HCT116 (cell line): ENCODE data around the gene DENND5B. TPM values are rescaled to one million over a fixed set of nuclear protein-coding genes. Genes with fewer than 3 reads are reported as not detected.

Experiments
- ATAC-seq: fragments of 200-7000 bp; cut with Tn5 transposase; 2 replicates; pipeline ENCODE4 v1.9.1; 2020; ENCODE audit warnings: mild to moderate bottlenecking, moderate library complexity
- BruUV-seq: library from RNA; stranded (reverse); fragments of 400-500 nt; replicated peaks from 2 replicates; lab custom pipeline; 2021; lab: Mats Ljungman, UMichigan
- CTCF ChIA-PET: fragments of 300-600 bp; sonication (Branson Sonifier 250); formaldehyde crosslinking; loops from one replicate; lab custom pipeline; 2021; ENCODE audit warnings: antibody characterized with exemption; lab: Charles Lee
- POLR2A ChIA-PET: fragments of 300-600, 350-600 bp; sonication (Branson Sonifier 250); formaldehyde crosslinking; loops from one replicate; lab custom pipeline; 2021; ENCODE audit warnings: antibody characterized with exemption; lab: Charles Lee
- RAD21 ChIA-PET, 2 experiments: fragments of 300-600 bp; sonication (Branson Sonifier 250); formaldehyde crosslinking; loops; one replicate each; lab custom pipeline; 2023; ENCODE audit warnings: low total read pairs in 2 of 2; ENCODE audit not compliant: uncharacterized antibody in 2 of 2, unreplicated experiment in 2 of 2, low non-redundant PET in 1 of 2; lab: Charles Lee
- DNase-seq: peaks from one replicate; pipeline ENCODE4 v3.0.0-alpha.2; 2010; ENCODE audit warnings: low read depth, low spot score
- H2AFZ ChIP-seq: fragments of 200-600 bp; shearing (Covaris generic), sonication (generic); 2 replicates; pipeline ENCODE4 v1.6.1; 2017; ENCODE audit warnings: low read depth, mixed run types, mixed read lengths, antibody characterized with exemption, low read length; ENCODE audit not compliant: poor library complexity, severe bottlenecking
- H3K27ac ChIP-seq: 2 replicates; pipeline ENCODE4 v1.5.1; 2012; ENCODE audit warnings: low read depth, low read length
- H3K27me3 ChIP-seq: fragments of 200-600 bp; sonication (generic); 2 replicates; pipeline ENCODE4 v1.6.1; 2016; ENCODE audit warnings: mixed run types, low read length, mixed read lengths; ENCODE audit not compliant: insufficient read depth
- H3K36me3 ChIP-seq, 2 experiments: fragments of 200-500 bp in 1 of 2; fragments of 200-600 bp in 1 of 2; sonication (Bioruptor generic) in 1 of 2; sonication (generic) in 1 of 2; 2 replicates each; pipeline versions ENCODE4 v1.5.1 to v1.6.1; 2014 to 2016; ENCODE audit warnings: low read length in 2 of 2, inconsistent platforms in 1 of 2, mixed read lengths in 1 of 2, mixed run types in 1 of 2; ENCODE audit not compliant: insufficient read depth in 2 of 2, control insufficient read depth in 1 of 2
- H3K4me1 ChIP-seq, 2 experiments: fragments of 200-600 bp in 1 of 2; sonication (generic) in 1 of 2; 2 replicates each; pipeline versions ENCODE4 v1.5.1 to v1.6.1; 2012 to 2017; ENCODE audit warnings: low read length in 2 of 2, inconsistent platforms in 1 of 2, mild to moderate bottlenecking in 1 of 2, mixed read lengths in 1 of 2, mixed run types in 1 of 2, moderate library complexity in 1 of 2; ENCODE audit not compliant: insufficient read depth in 2 of 2, control insufficient read depth in 1 of 2
- H3K4me2 ChIP-seq: fragments of 200-600 bp; sonication (generic); 2 replicates; pipeline ENCODE4 v1.6.1; 2017; ENCODE audit warnings: mixed run types, low read length, mixed read lengths
- H3K4me3 ChIP-seq, 2 experiments: fragments of 200-600 bp in 1 of 2; sonication (generic) in 1 of 2; replicated peaks in 1 of 2; 2 replicates each; pipeline ENCODE4 v1.5.1; 2011 to 2016; ENCODE audit warnings: low read length in 2 of 2, control low read depth in 1 of 2, low read depth in 1 of 2, mild to moderate bottlenecking in 1 of 2, mixed read lengths in 1 of 2, mixed run types in 1 of 2
- H3K79me2 ChIP-seq: fragments of 200-600 bp; sonication (generic); 2 replicates; pipeline ENCODE4 v1.6.1; 2017; ENCODE audit warnings: mild to moderate bottlenecking, mixed run types, low read length, moderate library complexity, mixed read lengths; ENCODE audit not compliant: insufficient read depth
- H3K9ac ChIP-seq: fragments of 200-600 bp; sonication (generic); 2 replicates; pipeline ENCODE4 v1.6.1; 2016; ENCODE audit warnings: low read length, mixed read lengths
- H3K9me2 ChIP-seq: fragments of 200-600 bp; sonication (generic), shearing (Covaris generic); 2 replicates; pipeline ENCODE4 v1.6.1; 2017; ENCODE audit warnings: mixed run types, mild to moderate bottlenecking, moderate library complexity; ENCODE audit not compliant: insufficient read depth
- H3K9me3 ChIP-seq, 2 experiments: fragments of 200-500 bp in 1 of 2; fragments of 200-600 bp in 1 of 2; sonication (Bioruptor generic) in 1 of 2; sonication (generic) in 1 of 2; 2 replicates each; pipeline ENCODE4 v1.6.1; 2014 to 2017; ENCODE audit warnings: low read length in 2 of 2, mixed read lengths in 2 of 2, inconsistent platforms in 1 of 2, low read depth in 1 of 2, mild to moderate bottlenecking in 1 of 2, mixed run types in 1 of 2, moderate library complexity in 1 of 2; ENCODE audit not compliant: control insufficient read depth in 1 of 2, insufficient read depth in 1 of 2
- H4K20me1 ChIP-seq: fragments of 200-600 bp; sonication (generic), shearing (Covaris generic); 2 replicates; pipeline ENCODE4 v1.6.1; 2017; ENCODE audit warnings: mixed run types, mild to moderate bottlenecking, moderate library complexity; ENCODE audit not compliant: insufficient read depth
- ATF3 ChIP-seq: IDR thresholded peaks from 2 replicates; pipeline ENCODE4 v1.6.1; 2012
- CBX3 ChIP-seq: IDR thresholded peaks from 2 replicates; pipeline ENCODE4 v1.6.1; 2012; ENCODE audit warnings: low read depth
- CTCF ChIP-seq, 3 experiments: fragments of 200-600 bp in 1 of 3; sonication (generic) in 1 of 3; IDR thresholded peaks in 2 of 3; conservative IDR thresholded peaks in 1 of 3; 2 replicates each; pipeline ENCODE4 v1.5.1; 2012 to 2017; ENCODE audit warnings: low read depth in 2 of 3, low read length in 2 of 3, antibody characterized with exemption in 1 of 3, borderline replicate concordance in 1 of 3, control low read depth in 1 of 3, mild to moderate bottlenecking in 1 of 3, mixed read lengths in 1 of 3, mixed run types in 1 of 3, moderate library complexity in 1 of 3; ENCODE audit not compliant: insufficient read depth in 1 of 3
- EGR1 ChIP-seq: IDR thresholded peaks from 2 replicates; pipeline ENCODE4 v1.6.1; 2012; ENCODE audit warnings: low read depth
- ELF1 ChIP-seq: IDR thresholded peaks from 2 replicates; pipeline ENCODE4 v1.6.1; 2012; ENCODE audit warnings: low read depth, borderline replicate concordance
- EZH2 ChIP-seq: fragments of 200-600 bp; sonication (generic); IDR thresholded peaks from 2 replicates; pipeline ENCODE4 v1.6.1; 2017; ENCODE audit warnings: antibody characterized with exemption, mixed run types
- EZH2phosphoT487 ChIP-seq: fragments of 200-600 bp; IDR thresholded peaks from 2 replicates; pipeline ENCODE4 v1.6.1; 2018; ENCODE audit warnings: antibody characterized with exemption, borderline replicate concordance
- FOSL1 ChIP-seq: IDR thresholded peaks from 2 replicates; pipeline ENCODE4 v1.6.1; 2012; ENCODE audit warnings: low read depth
- JUND ChIP-seq: IDR thresholded peaks from 2 replicates; pipeline ENCODE4 v1.6.1; 2012
- MAX ChIP-seq: IDR thresholded peaks from 2 replicates; pipeline ENCODE4 v1.6.1; 2012
- POLR2A ChIP-seq: IDR thresholded peaks from 2 replicates; pipeline ENCODE4 v1.7.0; 2011; ENCODE audit warnings: borderline replicate concordance; ENCODE audit not compliant: insufficient read depth, insufficient read length; ENCODE audit errors: extremely low read depth
- REST ChIP-seq: IDR thresholded peaks from 2 replicates; pipeline ENCODE4 v1.6.1; 2012; ENCODE audit warnings: low read depth
- SIN3A ChIP-seq: IDR thresholded peaks from 2 replicates; pipeline ENCODE4 v1.6.1; 2012; ENCODE audit warnings: low read depth
- SP1 ChIP-seq: IDR thresholded peaks from 2 replicates; pipeline ENCODE4 v1.6.1; 2012; ENCODE audit warnings: low read depth
- SRF ChIP-seq: IDR thresholded peaks from 2 replicates; pipeline ENCODE4 v1.6.1; 2012; ENCODE audit warnings: low read depth
- ZBTB33 ChIP-seq: IDR thresholded peaks from 2 replicates; pipeline ENCODE4 v1.6.1; 2011; ENCODE audit warnings: mild to moderate bottlenecking, low read length, moderate library complexity; ENCODE audit not compliant: insufficient replicate concordance; ENCODE audit errors: extremely low read depth
- ZNF274 ChIP-seq: fragments of 200-500 bp; sonication (Bioruptor generic); IDR thresholded peaks from 2 replicates; pipeline ENCODE4 v1.6.1; 2014; ENCODE audit warnings: mild to moderate bottlenecking, low read depth, low read length, inconsistent platforms
- intact Hi-C: fragments of 100-400 bp; cut with micrococcal nuclease; formaldehyde crosslinking; loops from 2 replicates; pipeline ENCODE4 v1.10.0; 2022
- total RNA-seq: library from RNA; stranded (reverse); gene quantifications from one replicate; pipeline ENCODE4 v1.2.1, GENCODE V29; 2021; ENCODE audit not compliant: unreplicated experiment

DENND5B gene
- total RNA-seq, 1 experiment from 2014 or later, result 19.2 TPM

GRCh38 chr12:31370531-31371255 is 220.2 kb downstream of the DENND5B start:
- Histone ChIP-seq H4K20me1 (no peaks in the 10 kb centered on the region), H3K4me1 (peaks cover 3 to 4% of the 10 kb centered on the region in 2 experiments; a peak in 1 of 4 replicates), H3K36me3 (no peaks in the 10 kb centered on the region), H3K4me3 (no peak overlapping the region), H3K9me3 (no peaks in the 10 kb centered on the region), H3K27ac (no peak overlapping the region), H2AFZ (no peak overlapping the region), H3K27me3 (no peaks in the 10 kb centered on the region), H3K9me2 (no peaks in the 10 kb centered on the region), H3K9ac (no peak overlapping the region), H3K79me2 (no peaks in the 10 kb centered on the region), H3K4me2 (no peak overlapping the region)
- TF ChIP-seq ZBTB33, result no peak
- no peak for TF ChIP-seq SIN3A
- TF ChIP-seq FOSL1, result no peak
- no peak for TF ChIP-seq EZH2
- TF ChIP-seq ATF3, result no peak
- no peak for TF ChIP-seq CTCF (IDR thresholded peaks at IDR 0.05 in 2 of 3, conservative IDR thresholded peaks at IDR 0.05 in 1 of 3; ENCODE audit: borderline replicate concordance in 1 of 3, insufficient read depth in 1 of 3, low read depth in 2 of 3, low read length in 2 of 3)
- no peak for TF ChIP-seq MAX
- TF ChIP-seq ELF1, result no peak
- no peak for TF ChIP-seq EGR1
- no peak for TF ChIP-seq CBX3
- TF ChIP-seq REST, result no peak
- TF ChIP-seq JUND, result no peak
- no peak for TF ChIP-seq SP1
- no peak for TF ChIP-seq ZNF274
- no peak for TF ChIP-seq EZH2phosphoT487
- TF ChIP-seq POLR2A, result no peak
- TF ChIP-seq SRF, result no peak
- no peak for ATAC-seq
- ChIA-PET CTCF (no interaction called here), POLR2A (interaction anchor here (0.5 kb wide), 1 partner anchor 972 kb away, joined by 3 read pairs; no protein-coding TSS in a partner anchor), RAD21 (no interaction called here)
- intact Hi-C loops, result no loop called here
- no peak for DNase-seq
- BruUV-seq, result no TSS peak
